Mesenchymal stem cell (in vitro differentiated cells and primary cell): ENCODE results near the gene OVAAL.

Experiments
- DNase-seq: peaks from one replicate; pipeline ENCODE4 v3.0.0-alpha.2; 2013
- H2AFZ ChIP-seq: one replicate; pipeline ENCODE4 v1.6.1; 2013; ENCODE audit warnings: low read depth, mild to moderate bottlenecking, control low read depth, inconsistent platforms, low read length, moderate library complexity
- H2AK5ac ChIP-seq: 2 replicates; pipeline ENCODE4 v1.6.1; 2013; ENCODE audit warnings: low read length, moderate library complexity, mild to moderate bottlenecking, inconsistent platforms; ENCODE audit not compliant: severe bottlenecking
- H2BK120ac ChIP-seq: one replicate; pipeline ENCODE4 v1.6.1; 2013; ENCODE audit warnings: low read depth, mild to moderate bottlenecking, inconsistent platforms, low read length, moderate library complexity
- H2BK12ac ChIP-seq, 2 experiments: one replicate each; pipeline ENCODE4 v1.6.1; 2013; ENCODE audit warnings: inconsistent platforms in 2 of 2, low read length in 2 of 2, mild to moderate bottlenecking in 2 of 2, moderate library complexity in 2 of 2, control low read depth in 1 of 2
- H2BK15ac ChIP-seq: one replicate; pipeline ENCODE4 v1.6.1; 2013; ENCODE audit warnings: mild to moderate bottlenecking, low read depth, inconsistent platforms; ENCODE audit not compliant: poor library complexity, severe bottlenecking
- H2BK5ac ChIP-seq: 2 replicates; pipeline ENCODE4 v1.6.1; 2013; ENCODE audit warnings: low read depth, mild to moderate bottlenecking, low read length, control low read depth, inconsistent platforms; ENCODE audit not compliant: poor library complexity, severe bottlenecking
- H3K14ac ChIP-seq, 2 experiments: one replicate each; pipeline ENCODE4 v1.6.1; 2013; ENCODE audit warnings: inconsistent platforms in 2 of 2, low read length in 2 of 2, control low read depth in 1 of 2, mild to moderate bottlenecking in 1 of 2, moderate library complexity in 1 of 2
- H3K18ac ChIP-seq, 2 experiments: one replicate each; pipeline ENCODE4 v1.6.1; 2013; ENCODE audit warnings: inconsistent platforms in 2 of 2, low read length in 2 of 2, control low read depth in 1 of 2, low read depth in 1 of 2, mild to moderate bottlenecking in 1 of 2
- H3K23ac ChIP-seq, 2 experiments: one replicate each; pipeline ENCODE4 v1.6.1; 2013; ENCODE audit warnings: inconsistent platforms in 2 of 2, low read length in 2 of 2, mild to moderate bottlenecking in 2 of 2, moderate library complexity in 2 of 2, control low read depth in 1 of 2
- H3K27ac ChIP-seq: 2 replicates; pipeline ENCODE4 v1.5.1; 2013; ENCODE audit warnings: mild to moderate bottlenecking, moderate library complexity, low read length, control low read depth, inconsistent platforms; ENCODE audit not compliant: poor library complexity, severe bottlenecking
- H3K27me3 ChIP-seq, 2 experiments: 2 replicates each; pipeline versions ENCODE4 v1.6.1 to v1.7.0; 2013; ENCODE audit warnings: low read length in 2 of 2, mild to moderate bottlenecking in 2 of 2, moderate library complexity in 2 of 2, control low read depth in 1 of 2, inconsistent platforms in 1 of 2; ENCODE audit not compliant: control insufficient read depth in 1 of 2, insufficient read depth in 1 of 2
- H3K36me3 ChIP-seq, 2 experiments: 2 replicates each; pipeline versions ENCODE4 v1.6.1 to v1.7.0; 2013; ENCODE audit warnings: low read length in 2 of 2, control low read depth in 1 of 2, inconsistent platforms in 1 of 2, low read depth in 1 of 2, mild to moderate bottlenecking in 1 of 2; ENCODE audit not compliant: insufficient read depth in 2 of 2, control insufficient read depth in 1 of 2
- H3K4ac ChIP-seq, 2 experiments: one replicate each; pipeline ENCODE4 v1.6.1; 2013; ENCODE audit warnings: inconsistent platforms in 2 of 2, low read length in 2 of 2, mild to moderate bottlenecking in 2 of 2, moderate library complexity in 2 of 2, control low read depth in 1 of 2, low read depth in 1 of 2
- H3K4me1 ChIP-seq: 2 replicates; pipeline ENCODE4 v1.6.1; 2013; ENCODE audit warnings: low read depth, low read length, control low read depth; ENCODE audit not compliant: control insufficient read depth, insufficient read depth
- H3K4me2 ChIP-seq: 2 replicates; pipeline ENCODE4 v1.6.1; 2013; ENCODE audit warnings: low read length, mild to moderate bottlenecking, inconsistent platforms; ENCODE audit not compliant: poor library complexity, severe bottlenecking
- H3K4me3 ChIP-seq, 2 experiments: 2 replicates each; pipeline versions ENCODE4 v1.5.1 to v1.7.0; 2013; ENCODE audit warnings: low read length in 2 of 2, mild to moderate bottlenecking in 2 of 2, control low read depth in 1 of 2, low read depth in 1 of 2; ENCODE audit not compliant: insufficient read depth in 1 of 2
- H3K79me1 ChIP-seq: replicated peaks from 2 replicates; pipeline ENCODE4 v1.6.1; 2013; ENCODE audit warnings: mild to moderate bottlenecking, control low read depth, low read length, inconsistent platforms; ENCODE audit not compliant: poor library complexity, severe bottlenecking
- H3K9ac ChIP-seq: 2 replicates; pipeline ENCODE4 v1.7.0; 2013; ENCODE audit warnings: mild to moderate bottlenecking, low read length, moderate library complexity
- H3K9me3 ChIP-seq: 2 replicates; pipeline ENCODE4 v1.7.0; 2013; ENCODE audit warnings: mild to moderate bottlenecking, low read length; ENCODE audit not compliant: control insufficient read depth
- H4K8ac ChIP-seq: one replicate; pipeline ENCODE4 v1.6.1; 2013; ENCODE audit warnings: inconsistent platforms, mild to moderate bottlenecking, low read length, moderate library complexity
- H4K91ac ChIP-seq: one replicate; pipeline ENCODE4 v1.6.1; 2013; ENCODE audit warnings: mild to moderate bottlenecking, low read length, inconsistent platforms
- WGBS: methylation state at CpG from one replicate; pipeline ENCODE4 v1.1.7; 2013; ENCODE audit warnings: mixed read lengths; 5-methylcytosine and 5-hydroxymethylcytosine counted together

Gene OVAAL

DNA sequence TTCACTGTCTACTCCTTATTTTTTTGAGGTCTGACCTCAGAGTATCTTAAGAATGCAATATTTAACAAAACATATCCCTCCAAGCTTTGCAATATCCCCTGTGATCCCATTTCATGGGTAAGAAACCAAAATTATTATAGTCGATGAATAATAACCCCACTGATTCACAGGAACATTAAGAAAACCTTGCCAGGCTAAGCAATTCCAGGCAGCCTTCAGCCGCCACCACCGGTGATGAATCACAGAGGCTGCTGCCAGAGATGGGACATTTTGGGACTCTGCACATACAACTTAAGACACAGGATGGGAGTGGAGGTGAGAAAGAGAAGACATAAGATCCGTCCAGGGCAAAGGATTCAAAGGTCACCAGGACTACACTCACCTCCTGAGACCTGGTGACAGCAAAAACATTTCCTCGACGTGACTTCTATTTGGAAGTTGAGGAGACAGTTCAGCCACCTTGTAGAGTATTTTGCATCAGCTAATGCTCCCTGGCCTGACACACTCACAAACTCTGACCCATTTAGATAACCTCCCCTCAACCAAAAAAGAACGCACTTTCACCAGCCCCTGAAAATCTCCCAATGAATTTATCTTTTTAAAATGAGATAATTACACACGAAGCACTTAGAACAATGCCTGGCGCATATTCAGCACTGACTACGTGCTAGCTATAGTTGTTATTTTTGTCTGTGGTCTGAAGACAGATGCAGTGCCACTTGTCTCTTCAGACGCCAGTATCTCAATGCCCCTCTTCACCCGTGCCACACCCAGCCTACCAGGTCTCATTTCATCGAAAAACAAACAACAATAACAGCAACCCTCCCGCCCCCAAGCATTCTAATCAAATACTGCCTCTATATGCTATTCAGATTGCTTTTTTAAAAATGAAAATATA lies 17.8 kb upstream of the OVAAL start:
- whole genome bisulfite sequencing, result 87% methylated on average over 13 of the region's 14 CpGs
- H3K9me3 ChIP-seq, result no peaks in the 10 kb centered on the region

DNA sequence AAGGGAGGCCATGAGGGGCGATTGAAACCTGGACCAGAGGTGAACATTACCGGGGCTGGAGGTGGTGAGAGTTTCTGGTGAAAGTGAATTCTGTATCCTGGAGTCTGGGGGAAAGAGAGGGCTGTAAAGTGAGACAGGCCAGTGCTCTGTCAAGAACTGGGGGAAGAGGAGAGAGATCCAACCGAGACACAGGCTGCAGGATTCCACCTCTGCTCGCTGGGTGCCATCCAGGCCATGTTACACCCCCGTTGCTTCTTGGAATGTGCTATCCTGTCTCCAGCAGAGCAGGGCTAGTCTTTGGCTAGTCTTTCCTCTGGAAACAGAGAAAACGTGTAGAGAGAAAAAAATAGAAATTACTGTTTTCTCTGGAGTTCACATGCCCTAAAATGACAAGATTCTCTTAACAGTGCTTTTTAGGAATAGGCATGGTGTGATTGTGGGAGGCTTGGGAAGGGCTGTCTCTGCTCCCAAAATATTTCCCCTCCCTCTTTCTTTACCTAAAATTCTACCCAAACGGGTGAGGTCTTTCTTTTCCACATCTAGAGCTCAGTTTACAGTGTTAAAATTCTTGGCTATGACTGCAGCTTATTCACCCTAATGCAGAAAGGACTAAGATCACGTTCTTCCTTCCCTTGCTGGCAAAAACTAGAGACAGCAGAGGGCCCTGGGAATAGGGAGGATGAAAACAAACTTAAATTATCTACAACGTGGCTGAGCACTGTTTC lies 16.5 kb upstream of the OVAAL start:
- no peaks in the 10 kb centered on the region for H3K79me1 ChIP-seq
- H4K8ac ChIP-seq, result no peak overlapping the region
- WGBS, result 53% methylated on average over 8 of the region's 9 CpGs
- no peak overlapping the region for H3K14ac ChIP-seq
- H3K4me3 ChIP-seq, result peak overlapping the region in 1 of 2 experiments; percentile 16
- H3K9me3 ChIP-seq, result no peaks in the 10 kb centered on the region
- no peak overlapping the region for H2BK120ac ChIP-seq
- no peak overlapping the region for H2AFZ ChIP-seq
- peak overlapping the region; percentile 79 for H3K27ac ChIP-seq
- no peak overlapping the region for H3K4me2 ChIP-seq
- peak overlapping the region; percentile 69 for H3K9ac ChIP-seq
- no peak overlapping the region for H3K23ac ChIP-seq
- no peak overlapping the region for H2BK5ac ChIP-seq
- H3K18ac ChIP-seq, result peak overlapping the region in 1 of 2 experiments; percentile 48
- no peak for DNase-seq
- no peak overlapping the region for H4K91ac ChIP-seq
- H3K4ac ChIP-seq, result no peak overlapping the region
- H2BK12ac ChIP-seq, result no peak overlapping the region
- H2BK15ac ChIP-seq, result no peak overlapping the region
- H3K27me3 ChIP-seq, result no peaks in the 10 kb centered on the region
- no peak overlapping the region for H2AK5ac ChIP-seq
- H3K4me1 ChIP-seq, result peaks cover 7% of the 10 kb centered on the region
- no peaks in the 10 kb centered on the region for H3K36me3 ChIP-seq

More for the DNA sequence above, 17.8 kb upstream of the OVAAL start:
- Histone ChIP-seq H2BK12ac (no peak overlapping the region), H3K14ac (no peak overlapping the region), H3K23ac (no peak overlapping the region), H3K18ac (no peak overlapping the region), H3K4me1 (peaks cover 7% of the 10 kb centered on the region), H2AK5ac (peak overlapping the region; percentile 43), H3K27ac (no peak overlapping the region), H2BK15ac (no peak overlapping the region), H3K9ac (no peak overlapping the region), H4K91ac (no peak overlapping the region), H3K36me3 (no peaks in the 10 kb centered on the region), H3K4me2 (no peak overlapping the region), H3K79me1 (no peaks in the 10 kb centered on the region), H3K4me3 (no peak overlapping the region), H2AFZ (no peak overlapping the region), H2BK120ac (no peak overlapping the region), H2BK5ac (no peak overlapping the region), H4K8ac (no peak overlapping the region), H3K4ac (no peak overlapping the region), H3K27me3 (no peaks in the 10 kb centered on the region)
- no peak for DNase-seq

DNA sequence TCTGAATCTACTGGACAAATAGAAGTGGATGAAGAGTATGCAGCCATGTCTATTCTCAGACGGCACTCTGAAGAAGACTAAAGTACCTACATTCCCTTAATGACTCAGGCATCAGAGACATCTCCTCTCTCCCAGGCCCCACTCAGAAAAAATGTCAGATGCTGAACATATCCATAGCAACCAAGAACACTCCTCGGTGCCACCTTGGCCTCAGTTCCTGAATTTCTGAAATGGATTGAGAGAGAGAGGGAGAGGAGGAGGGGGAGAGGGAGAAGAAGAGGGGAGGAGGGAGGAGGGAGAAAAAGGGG lies 16.0 kb upstream of the OVAAL start:
- Histone ChIP-seq H3K18ac (no peak overlapping the region), H3K79me1 (no peaks in the 10 kb centered on the region), H3K14ac (no peak overlapping the region), H2AFZ (no peak overlapping the region), H2BK120ac (no peak overlapping the region), H2AK5ac (no peak overlapping the region), H3K23ac (no peak overlapping the region), H3K27ac (peak overlapping the region; percentile 79), H4K91ac (no peak overlapping the region), H3K4me1 (peaks cover 7% of the 10 kb centered on the region), H3K4me3 (peak overlapping the region in 1 of 2 experiments; percentile 13), H3K4ac (no peak overlapping the region), H3K27me3 (no peaks in the 10 kb centered on the region), H3K4me2 (no peak overlapping the region), H3K36me3 (no peaks in the 10 kb centered on the region), H2BK12ac (no peak overlapping the region), H4K8ac (no peak overlapping the region), H3K9ac (peak overlapping the region; percentile 69), H2BK15ac (no peak overlapping the region), H3K9me3 (no peaks in the 10 kb centered on the region), H2BK5ac (no peak overlapping the region)
- DNase-seq, result no peak
- WGBS, result 33% methylated on average over 1 of the region's 2 CpGs

DNA sequence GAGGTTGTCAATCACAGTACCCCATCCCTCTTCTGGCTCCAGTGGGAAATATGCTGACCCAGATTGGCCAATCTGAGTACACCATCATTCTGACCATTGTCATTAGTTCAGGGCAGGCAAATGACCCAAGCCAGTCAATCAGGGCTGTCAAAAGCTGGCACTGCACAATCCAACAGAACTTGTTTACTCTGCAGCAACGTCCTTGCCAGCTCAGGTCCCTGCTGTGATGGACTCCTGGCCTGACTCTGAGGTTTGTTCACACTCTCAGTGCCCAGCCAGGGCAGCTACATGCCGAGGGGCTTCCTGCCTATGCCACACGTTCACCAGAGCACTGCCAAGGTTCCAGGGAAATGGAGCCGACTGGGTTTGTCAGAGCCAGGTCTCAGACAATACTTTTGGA lies 14.7 kb upstream of the OVAAL start:
- H4K91ac ChIP-seq, result no peak overlapping the region

More for the DNA sequence above, 14.7 kb upstream of the OVAAL start:
- no peak overlapping the region for H2BK12ac ChIP-seq
- no peak overlapping the region for H3K27ac ChIP-seq
- H3K9ac ChIP-seq, result no peak overlapping the region
- no peak overlapping the region for H3K23ac ChIP-seq
- no peaks in the 10 kb centered on the region for H3K27me3 ChIP-seq
- H4K8ac ChIP-seq, result no peak overlapping the region
- H2AFZ ChIP-seq, result no peak overlapping the region
- no peak for DNase-seq
- no peak overlapping the region for H3K4me2 ChIP-seq
- no peak overlapping the region for H3K4ac ChIP-seq
- H3K4me1 ChIP-seq, result peaks cover 8% of the 10 kb centered on the region
- no peak overlapping the region for H2BK15ac ChIP-seq
- H2BK120ac ChIP-seq, result no peak overlapping the region
- no peaks in the 10 kb centered on the region for H3K36me3 ChIP-seq
- H3K4me3 ChIP-seq, result no peak overlapping the region
- 77% methylated on average over 4 of the region's 4 CpGs for WGBS
- no peak overlapping the region for H2AK5ac ChIP-seq
- peak overlapping the region in 1 of 2 experiments; percentile 18 for H3K14ac ChIP-seq
- no peak overlapping the region for H2BK5ac ChIP-seq
- H3K79me1 ChIP-seq, result no peaks in the 10 kb centered on the region
- H3K18ac ChIP-seq, result no peak overlapping the region
- no peaks in the 10 kb centered on the region for H3K9me3 ChIP-seq
